Astrocyte (in vitro differentiated cells and primary cell): ENCODE measurements around the gene CCDC78. TPM values are rescaled to one million over a fixed set of nuclear protein-coding genes. Genes with fewer than 3 reads are reported as not detected.

Experiments
- DNase-seq: peaks from one replicate; pipeline ENCODE4 v3.0.0-alpha.2; 2010; ENCODE audit warnings: low read depth
- FAIRE-seq: peaks from 2 replicates; lab custom pipeline; 2011; peaks lifted over from hg19 to GRCh38; lab: Jason Lieb, UNC
- H2AFZ ChIP-seq: 2 replicates; pipeline ENCODE4 v1.6.0; 2012; ENCODE audit warnings: low read depth, low read length, inconsistent platforms
- H3K27ac ChIP-seq: 2 replicates; pipeline ENCODE4 v1.5.1; 2011; ENCODE audit warnings: low read depth, low read length, inconsistent platforms
- H3K27me3 ChIP-seq: 2 replicates; pipeline ENCODE4 v1.6.0; 2011; ENCODE audit warnings: low read length, inconsistent platforms; ENCODE audit not compliant: insufficient read depth
- H3K36me3 ChIP-seq: 2 replicates; pipeline ENCODE4 v1.5.1; 2011; ENCODE audit warnings: low read length, inconsistent platforms; ENCODE audit not compliant: insufficient read depth
- H3K4me1 ChIP-seq: 2 replicates; pipeline ENCODE4 v1.5.1; 2011; ENCODE audit warnings: low read length, inconsistent platforms; ENCODE audit not compliant: insufficient read depth
- H3K4me2 ChIP-seq: 2 replicates; pipeline ENCODE4 v1.6.0; 2012; ENCODE audit warnings: low read length, inconsistent platforms
- H3K4me3 ChIP-seq: 2 replicates; pipeline ENCODE4 v1.5.1; 2011; ENCODE audit warnings: low read depth, mild to moderate bottlenecking, low read length, inconsistent platforms; ENCODE audit not compliant: insufficient read depth
- H3K79me2 ChIP-seq: 2 replicates; pipeline ENCODE4 v1.6.0; 2012; ENCODE audit warnings: mild to moderate bottlenecking, low read length, inconsistent platforms; ENCODE audit not compliant: insufficient read depth
- H3K9ac ChIP-seq: 2 replicates; pipeline ENCODE4 v1.6.0; 2012; ENCODE audit warnings: mild to moderate bottlenecking, low read length, inconsistent platforms
- H3K9me3 ChIP-seq: 2 replicates; pipeline ENCODE4 v1.5.1; 2012; ENCODE audit warnings: low read depth, mild to moderate bottlenecking, low read length, inconsistent platforms; ENCODE audit not compliant: insufficient read depth
- H4K20me1 ChIP-seq: 2 replicates; pipeline ENCODE4 v1.6.0; 2012; ENCODE audit warnings: low read length, inconsistent platforms; ENCODE audit not compliant: insufficient read depth
- H3K27ac Mint-ChIP-seq: one replicate; pipeline ENCODE4 v1.8.0; 2021; ENCODE audit warnings: mild to moderate bottlenecking, mixed read lengths; ENCODE audit not compliant: unreplicated experiment
- H3K27me3 Mint-ChIP-seq: one replicate; pipeline ENCODE4 v1.8.0; 2021; ENCODE audit warnings: low read depth, mixed read lengths; ENCODE audit not compliant: unreplicated experiment
- H3K36me3 Mint-ChIP-seq: one replicate; pipeline ENCODE4 v1.8.0; 2021; ENCODE audit warnings: low read depth, mixed read lengths; ENCODE audit not compliant: unreplicated experiment
- H3K4me1 Mint-ChIP-seq: one replicate; pipeline ENCODE4 v1.8.0; 2021; ENCODE audit warnings: low read depth, mixed read lengths; ENCODE audit not compliant: unreplicated experiment
- H3K4me3 Mint-ChIP-seq: one replicate; pipeline ENCODE4 v1.8.0; 2021; ENCODE audit warnings: mild to moderate bottlenecking, moderate library complexity, mixed read lengths; ENCODE audit not compliant: unreplicated experiment
- H3K9me3 Mint-ChIP-seq: one replicate; pipeline ENCODE4 v1.8.0; 2021; ENCODE audit warnings: mild to moderate bottlenecking, mixed read lengths; ENCODE audit not compliant: unreplicated experiment
- EZH2 ChIP-seq: IDR thresholded peaks from 2 replicates; pipeline ENCODE4 v1.6.1; 2012; ENCODE audit warnings: mild to moderate bottlenecking, low read length, inconsistent platforms; ENCODE audit not compliant: insufficient read depth
- total RNA-seq: library from RNA; stranded (reverse); gene quantifications from 2 replicates; pipeline ENCODE4 v1.2.1, GENCODE V29; 2021
- TF ChIP-seq, protein P1 (sequence below): IDR thresholded peaks from 2 replicates; pipeline ENCODE4 v1.5.1; 2011; ENCODE audit warnings: low read depth, mild to moderate bottlenecking, inconsistent platforms, low read length, moderate library complexity; ENCODE audit not compliant: insufficient read depth

The CCDC78 gene
- total RNA-seq, 1 donor from 2014 or later = 4.7 TPM

GRCh38 chr16:734208-734980, 8.2 kb upstream of the CCDC78 start:
- no peaks in the 10 kb centered on the region for H3K4me1 ChIP-seq
- FAIRE-seq (no peak), DNase-seq (no peak)
- Mint-ChIP-seq H3K27me3 (no peaks in the 10 kb centered on the region), H3K4me3 (no peak overlapping the region), H3K36me3 (peaks cover 15% of the 10 kb centered on the region), H3K27ac (no peak overlapping the region), H3K9me3 (no peaks in the 10 kb centered on the region), H3K4me1 (no peaks in the 10 kb centered on the region)
- no peak overlapping the region for H3K4me3 ChIP-seq
- H3K4me2 ChIP-seq = no peak overlapping the region
- no peaks in the 10 kb centered on the region for H3K9me3 ChIP-seq
- TF ChIP-seq EZH2 = no peak
- TF ChIP-seq, protein P1, sequence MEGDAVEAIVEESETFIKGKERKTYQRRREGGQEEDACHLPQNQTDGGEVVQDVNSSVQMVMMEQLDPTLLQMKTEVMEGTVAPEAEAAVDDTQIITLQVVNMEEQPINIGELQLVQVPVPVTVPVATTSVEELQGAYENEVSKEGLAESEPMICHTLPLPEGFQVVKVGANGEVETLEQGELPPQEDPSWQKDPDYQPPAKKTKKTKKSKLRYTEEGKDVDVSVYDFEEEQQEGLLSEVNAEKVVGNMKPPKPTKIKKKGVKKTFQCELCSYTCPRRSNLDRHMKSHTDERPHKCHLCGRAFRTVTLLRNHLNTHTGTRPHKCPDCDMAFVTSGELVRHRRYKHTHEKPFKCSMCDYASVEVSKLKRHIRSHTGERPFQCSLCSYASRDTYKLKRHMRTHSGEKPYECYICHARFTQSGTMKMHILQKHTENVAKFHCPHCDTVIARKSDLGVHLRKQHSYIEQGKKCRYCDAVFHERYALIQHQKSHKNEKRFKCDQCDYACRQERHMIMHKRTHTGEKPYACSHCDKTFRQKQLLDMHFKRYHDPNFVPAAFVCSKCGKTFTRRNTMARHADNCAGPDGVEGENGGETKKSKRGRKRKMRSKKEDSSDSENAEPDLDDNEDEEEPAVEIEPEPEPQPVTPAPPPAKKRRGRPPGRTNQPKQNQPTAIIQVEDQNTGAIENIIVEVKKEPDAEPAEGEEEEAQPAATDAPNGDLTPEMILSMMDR = no peak
- H3K27ac ChIP-seq = no peak overlapping the region
- H3K79me2 ChIP-seq = peaks cover 1% of the 10 kb centered on the region
- no peak overlapping the region for H3K9ac ChIP-seq
- H3K36me3 ChIP-seq = peaks cover 6% of the 10 kb centered on the region
- no peaks in the 10 kb centered on the region for H4K20me1 ChIP-seq
- no peak overlapping the region for H2AFZ ChIP-seq
- H3K27me3 ChIP-seq = no peaks in the 10 kb centered on the region

- Histone ChIP-seq H3K4me2 (no peak overlapping the region), H3K4me1 (peaks cover under 1% of the 10 kb centered on the region), H2AFZ (no peak overlapping the region), H3K9ac (no peak overlapping the region), H3K27me3 (no peaks in the 10 kb centered on the region), H3K27ac (no peak overlapping the region), H3K9me3 (no peaks in the 10 kb centered on the region), H3K79me2 (no peaks in the 10 kb centered on the region), H3K36me3 (peaks cover 4% of the 10 kb centered on the region), H3K4me3 (no peak overlapping the region), H4K20me1 (no peaks in the 10 kb centered on the region)
- no peaks in the 10 kb centered on the region for H3K9me3 Mint-ChIP-seq
- no peak overlapping the region for H3K4me3 Mint-ChIP-seq
- peaks cover 15% of the 10 kb centered on the region for H3K36me3 Mint-ChIP-seq
- no peaks in the 10 kb centered on the region for H3K4me1 Mint-ChIP-seq
- TF ChIP-seq EZH2 = no peak
- TF ChIP-seq, protein P1 = no peak
- DNase-seq (no peak), FAIRE-seq (no peak)
- H3K27ac Mint-ChIP-seq = no peak overlapping the region
- no peaks in the 10 kb centered on the region for H3K27me3 Mint-ChIP-seq
Measured at GRCh38 chr16:733382-734207, 7.4 kb upstream of the CCDC78 start.
